HG02840 (cell line): ENCODE results near the gene OXLD1.
"Not testable (repeated sequence)": the region's sequence is repeated elsewhere in the genome, so short reads cannot be mapped to it uniquely, and the experiment has no call there.

Source experiments
- ATAC-seq: cut with Tn5 transposase; IDR thresholded peaks from one replicate; pipeline ENCODE4 v1.9.1; 2021; ENCODE audit warnings: mild to moderate bottlenecking, moderate library complexity, moderate number of reproducible peaks; ENCODE audit not compliant: unreplicated experiment, low FRiP score

The OXLD1 gene

GRCh38 chr17:81683584-81684441 lies 17.4 kb upstream of the OXLD1 start, which contains the start of the genes ARL16 and HGS:
TSS of gene ARL16 (minus strand) at chr17:81683797. CDS start at chr17:81683753, 44 bp downstream.
TSS of gene HGS (plus strand) at chr17:81684011. CDS start at chr17:81684067, 56 bp downstream.
- ATAC-seq: peak; percentile 90

DNA sequence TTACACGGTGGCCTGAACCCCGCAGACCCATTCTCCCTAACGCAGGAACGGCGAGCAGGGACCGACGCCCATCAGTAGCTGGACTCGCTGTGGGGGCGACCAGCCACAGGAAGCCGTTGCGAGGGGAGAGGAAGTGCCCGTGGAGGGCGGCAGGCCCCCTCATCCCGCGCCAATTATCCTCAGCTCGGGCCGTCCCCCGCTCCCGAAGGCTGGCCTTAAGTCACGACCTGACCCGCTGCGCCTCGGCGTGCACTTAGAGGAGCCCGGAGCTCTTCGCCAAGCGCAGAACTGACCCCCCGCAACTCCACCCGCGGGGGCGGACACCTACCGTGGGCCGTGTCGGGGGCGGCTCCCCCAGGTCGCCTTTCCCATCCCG lies 16.8 kb upstream of the OXLD1 start:
- peak; percentile 2 for ATAC-seq

DNA sequence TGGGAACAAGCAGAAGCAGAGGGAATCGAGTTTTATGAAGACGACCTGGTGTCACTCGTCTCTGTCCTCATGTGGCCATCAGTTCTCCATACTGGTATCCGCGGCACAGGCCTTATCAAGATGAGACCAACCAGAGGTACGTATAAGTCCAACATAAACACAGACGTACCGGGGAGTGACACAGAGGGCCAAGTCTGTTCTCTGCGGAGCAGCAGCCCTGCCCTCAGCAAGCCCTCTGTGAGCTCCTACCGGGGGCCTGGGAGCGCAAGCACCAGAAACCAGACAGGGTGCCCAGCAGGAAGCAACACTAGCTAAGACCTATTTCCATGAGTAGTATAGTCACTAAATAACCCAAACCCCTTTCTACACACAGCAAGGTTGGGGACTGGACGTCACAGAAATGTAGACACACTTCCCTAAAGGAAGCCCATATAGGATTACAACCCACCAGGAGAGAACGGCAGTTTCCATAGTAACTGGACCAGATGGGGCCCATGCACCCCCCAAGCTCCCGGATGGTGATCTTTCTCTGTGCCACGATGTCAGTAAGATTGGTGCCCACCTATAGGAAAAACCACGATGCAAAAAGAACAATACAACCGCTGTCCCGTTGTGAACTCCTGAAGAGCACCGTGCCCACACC lies 16.3 kb upstream of the OXLD1 start:
- ATAC-seq: no peak

DNA sequence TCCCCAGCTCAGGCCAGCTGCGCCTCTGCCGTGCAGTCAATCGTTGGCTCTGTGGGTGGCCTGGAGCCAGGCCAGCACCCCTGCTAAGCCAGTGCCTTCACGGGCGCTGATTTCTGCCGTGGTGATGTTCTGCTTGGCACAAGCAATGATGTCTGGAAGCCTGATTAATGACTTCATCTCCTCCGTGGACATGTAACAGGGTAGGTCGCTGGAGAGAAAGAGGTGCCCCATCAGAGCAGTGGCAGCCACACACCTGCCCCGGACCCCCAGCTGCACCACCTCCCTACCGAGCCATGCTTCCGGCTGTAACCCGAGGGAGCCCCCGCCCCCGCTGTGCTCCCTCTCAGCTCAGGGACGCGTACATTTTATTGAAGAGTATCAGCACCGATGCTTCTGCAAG lies 15.3 kb upstream of the OXLD1 start:
- ATAC-seq: no peak

DNA sequence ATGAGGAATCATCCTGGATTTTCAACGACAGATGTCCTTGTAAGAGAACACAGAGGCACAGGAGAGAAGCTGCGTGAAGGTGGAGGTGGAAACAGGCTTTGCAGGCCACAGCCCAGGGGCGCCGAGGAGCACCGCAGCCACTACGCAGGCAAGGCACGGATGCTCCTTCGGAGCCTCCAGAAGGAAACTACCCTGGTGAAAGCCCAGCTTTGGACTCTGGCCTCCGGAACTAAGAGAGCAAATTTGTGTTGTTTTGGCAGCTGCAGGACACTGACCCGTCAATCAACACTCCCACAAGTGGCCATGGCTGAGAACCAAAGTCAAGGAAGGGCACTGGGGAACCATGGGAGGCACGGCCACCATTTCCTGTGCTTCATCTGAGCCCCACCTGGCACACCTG lies 13.7 kb upstream of the OXLD1 start:
- no peak for ATAC-seq

GRCh38 chr17:81676906-81677305 lies 10.5 kb upstream of the OXLD1 start:
- no peak for ATAC-seq

- ATAC-seq: not testable (repeated sequence)
Measured at GRCh38 chr17:81675515-81676221, 9.3 kb upstream of the OXLD1 start.

DNA sequence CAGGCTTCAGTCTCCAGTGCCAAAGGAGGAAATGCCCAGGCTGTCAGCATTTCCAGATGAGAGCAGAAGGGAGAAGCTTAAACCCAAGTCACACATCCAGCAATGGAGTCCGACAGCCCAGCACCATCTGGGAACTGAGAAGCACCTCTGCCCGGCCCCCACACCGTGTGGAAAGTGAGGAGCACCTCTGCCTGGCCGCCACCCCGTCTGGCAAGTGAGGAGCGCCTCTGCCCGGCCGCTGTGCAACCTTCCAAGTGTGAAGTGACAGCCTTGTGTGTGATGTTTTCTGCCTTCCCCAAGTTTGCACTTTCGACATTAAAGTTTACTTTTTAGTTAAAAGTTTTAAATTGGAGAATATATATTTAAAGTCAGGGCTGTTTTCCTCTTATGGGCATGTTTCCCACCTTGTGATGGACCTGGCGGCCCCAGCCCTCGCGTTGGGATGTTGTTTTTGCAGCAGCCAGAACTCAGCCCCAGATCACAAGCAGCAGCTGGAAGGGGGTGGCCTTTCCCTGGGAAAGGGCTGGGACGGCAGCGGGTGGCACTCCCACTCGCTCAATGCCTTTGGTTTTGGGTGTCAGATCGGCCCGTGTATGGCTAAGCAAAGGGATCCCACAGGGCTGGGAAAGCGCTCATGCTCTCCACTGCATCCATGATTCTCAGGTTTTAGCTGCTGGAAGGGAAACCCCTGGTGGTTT lies 7.3 kb upstream of the OXLD1 start:
- no peak for ATAC-seq

DNA sequence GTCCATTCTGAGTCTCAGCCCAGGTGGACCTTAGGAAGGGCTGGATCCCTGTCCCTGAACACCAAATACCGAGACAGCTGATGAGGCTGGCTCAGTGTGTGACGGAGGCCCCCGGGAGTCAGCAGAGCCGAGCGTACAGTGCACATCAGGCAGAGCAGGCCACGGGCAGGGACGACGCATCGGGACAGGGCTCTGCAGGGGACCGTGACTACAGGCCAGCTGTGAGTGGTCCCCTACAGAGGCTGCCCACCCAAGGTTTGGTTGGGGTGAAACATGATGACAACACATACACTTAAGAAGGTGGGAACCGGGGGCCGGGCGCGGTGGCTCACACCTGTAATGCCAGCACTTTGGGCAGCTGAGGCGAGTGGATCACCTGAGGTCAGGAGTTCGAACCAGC lies 6.5 kb upstream of the OXLD1 start:
- ATAC-seq: no peak

DNA sequence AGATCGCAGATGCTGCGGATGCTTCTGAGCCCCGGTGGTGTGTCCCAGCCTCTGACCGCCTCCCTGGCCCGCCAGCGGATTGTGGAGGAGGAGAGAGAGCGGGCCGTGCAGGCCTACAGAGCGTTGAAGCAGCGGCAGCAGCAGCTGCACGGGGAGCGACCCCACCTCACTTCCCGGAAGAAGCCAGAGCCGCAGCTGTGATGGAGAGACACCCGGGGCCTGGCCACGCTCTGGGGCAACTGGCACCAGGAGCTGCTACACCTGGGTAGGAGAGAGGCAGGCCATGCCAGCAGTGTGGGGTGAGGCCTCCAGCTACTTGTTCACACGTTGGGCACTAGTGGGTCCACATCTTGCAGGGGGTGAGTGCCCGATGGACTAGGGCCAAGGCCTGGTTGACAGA lies 6.1 kb upstream of the OXLD1 start:
- no peak for ATAC-seq

- no peak for ATAC-seq
Measured at GRCh38 chr17:81667754-81668153, 1.3 kb upstream of the OXLD1 start.

GRCh38 chr17:81666092-81666341 lies 388 bp downstream of the OXLD1 start:
- no peak for ATAC-seq

GRCh38 chr17:81665205-81666091 lies 957 bp downstream of the OXLD1 start:
- no peak for ATAC-seq

DNA sequence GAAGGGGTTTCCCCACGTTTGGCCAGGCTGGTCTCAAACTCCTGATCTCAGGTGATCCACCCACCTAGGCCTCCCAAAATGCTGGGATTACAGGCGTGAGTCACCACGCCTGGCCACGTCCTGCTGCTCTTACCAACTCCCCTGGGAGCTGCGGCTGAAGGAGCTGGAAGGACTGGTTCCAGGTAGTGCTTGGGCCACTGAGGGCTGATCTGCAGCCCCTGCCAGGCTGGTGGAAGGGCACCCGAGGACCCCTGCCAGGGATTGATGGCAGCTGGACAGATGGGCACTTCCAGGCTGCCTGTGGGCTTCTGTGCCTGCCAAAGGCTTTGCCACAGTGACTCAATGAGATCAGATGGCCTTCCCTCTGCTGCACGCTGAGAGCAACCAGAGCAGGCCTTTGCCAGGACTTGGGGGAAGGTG lies 2.3 kb downstream of the OXLD1 start:
- no peak for ATAC-seq

- ATAC-seq: no peak
Measured at GRCh38 chr17:81662002-81662401, 4.4 kb downstream of the OXLD1 start.

DNA sequence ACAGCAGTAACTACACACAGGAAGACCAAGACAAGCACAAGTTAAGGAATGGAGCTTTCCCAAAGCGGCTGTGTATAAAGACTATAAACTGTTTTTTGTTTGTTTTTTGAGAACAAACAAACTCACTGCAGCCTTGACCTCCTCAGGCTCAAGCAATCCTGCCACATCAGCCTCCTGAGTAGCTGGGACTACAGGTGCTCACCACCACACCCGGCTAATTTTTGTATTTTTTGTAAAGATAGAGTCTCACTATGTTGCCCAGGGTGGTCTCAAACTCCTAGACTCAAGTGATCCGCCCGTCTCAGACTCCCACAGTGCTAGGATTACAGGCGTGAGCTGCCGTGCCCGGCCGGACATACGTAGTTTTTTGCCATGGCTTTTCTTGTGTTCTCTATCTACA lies 6.0 kb downstream of the OXLD1 start:
- ATAC-seq: no peak

DNA sequence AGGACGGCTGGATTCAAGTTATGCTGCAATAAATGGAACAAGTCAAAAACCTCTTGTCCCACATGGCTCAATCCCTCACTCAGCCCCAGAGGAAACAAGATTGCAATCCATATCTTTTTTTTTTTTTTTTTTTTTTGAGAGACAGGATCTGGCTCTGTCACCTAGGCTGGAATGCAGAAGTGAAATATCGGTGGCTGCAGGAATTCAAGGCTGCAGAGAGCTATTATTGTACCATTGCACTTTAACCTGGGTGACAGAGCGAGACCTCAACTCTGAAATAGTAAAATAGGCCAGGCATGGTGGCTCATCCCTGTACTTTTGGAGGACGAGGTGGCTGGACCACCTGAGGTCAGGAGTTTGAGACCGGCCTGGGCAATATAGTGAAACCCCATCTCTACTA lies 7.4 kb downstream of the OXLD1 start:
- no peak for ATAC-seq

GRCh38 chr17:81656835-81657234 lies 9.6 kb downstream of the OXLD1 start:
- no peak for ATAC-seq

DNA sequence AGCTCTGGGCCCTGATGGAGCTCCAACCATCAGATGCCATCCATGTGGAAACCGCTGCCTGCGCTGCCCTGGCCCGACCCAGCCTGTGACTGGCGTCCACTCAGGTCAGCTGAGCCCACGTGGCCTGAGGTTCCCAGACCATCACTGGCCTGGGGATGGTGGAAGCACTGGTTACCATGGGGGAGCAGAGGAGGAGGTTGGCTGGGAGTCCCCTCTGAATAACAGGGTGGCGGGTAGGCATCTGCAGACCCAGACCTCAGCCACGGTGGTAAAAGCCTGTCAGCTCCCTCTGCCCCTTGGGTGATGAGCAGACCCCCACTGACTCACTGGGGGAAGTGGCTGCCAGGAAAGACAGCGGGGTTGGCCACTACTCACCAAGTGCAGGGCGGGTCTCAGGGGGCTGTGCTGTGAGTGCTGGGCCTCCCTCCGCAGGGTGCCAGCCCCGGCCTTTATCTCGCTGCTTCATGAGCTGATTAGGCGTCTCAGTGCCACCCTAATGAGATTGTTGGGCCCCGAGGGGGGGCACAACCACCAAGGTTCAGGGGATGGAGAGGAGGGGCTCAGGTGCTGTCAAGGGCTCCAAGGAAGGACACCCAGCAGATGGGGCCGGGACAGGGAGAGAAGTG lies 10.2 kb downstream of the OXLD1 start, which contains the start of gene PDE6G:
PDE6G (minus strand) TSS at position 425 of the 626 bp plus-strand sequence. CDS start 3,237 bp downstream, outside the sequence.
- ATAC-seq: no peak
